Activated naive CD8-positive, alpha-beta T cell treated with anti-CD3 and anti-CD28 coated beads for 36 hours (primary cell): ENCODE measurements around the gene DCT. TPM values are rescaled to one million over a fixed set of nuclear protein-coding genes. Genes with fewer than 3 reads are reported as not detected.

Experiments used
- DNase-seq: peaks from one replicate; pipeline ENCODE4 v3.0.0; 2021
- H3K27ac Mint-ChIP-seq: one replicate; pipeline ENCODE4 v1.8.0; 2022; ENCODE audit warnings: mild to moderate bottlenecking, moderate library complexity, mixed read lengths
- H3K27me3 Mint-ChIP-seq: one replicate; pipeline ENCODE4 v1.8.0; 2022; ENCODE audit warnings: mild to moderate bottlenecking, mixed read lengths
- H3K36me3 Mint-ChIP-seq: one replicate; pipeline ENCODE4 v1.8.0; 2021; ENCODE audit warnings: mild to moderate bottlenecking, mixed read lengths
- H3K4me1 Mint-ChIP-seq: one replicate; pipeline ENCODE4 v1.8.0; 2021; ENCODE audit warnings: mixed read lengths
- H3K4me3 Mint-ChIP-seq: one replicate; pipeline ENCODE4 v1.8.0; 2022; ENCODE audit warnings: mild to moderate bottlenecking, moderate library complexity, mixed read lengths
- H3K9me3 Mint-ChIP-seq: one replicate; pipeline ENCODE4 v1.8.0; 2022; ENCODE audit warnings: mixed read lengths
- total RNA-seq, 2 experiments: library from RNA; stranded (reverse); gene quantifications; one replicate each; pipeline ENCODE4 v1.2.3, GENCODE V29; 2021

DCT gene
- total RNA-seq, 2 experiments from 2014 or later: 0.16 TPM; not detected in 1

- Mint-ChIP-seq H3K4me1 (peaks cover 30% of the 10 kb centered on the region), H3K27ac (peak overlapping the region; percentile 97), H3K27me3 (no peaks in the 10 kb centered on the region), H3K36me3 (peaks cover 37% of the 10 kb centered on the region), H3K4me3 (no peak overlapping the region), H3K9me3 (peaks cover 25% of the 10 kb centered on the region)
- no peak for DNase-seq
Measured at GRCh38 chr13:94419925-94420305, 59.6 kb downstream of the DCT start.

- peaks cover 25% of the 10 kb centered on the region for H3K9me3 Mint-ChIP-seq
- peak; percentile 36 for DNase-seq
- H3K36me3 Mint-ChIP-seq: peaks cover 37% of the 10 kb centered on the region
- H3K27ac Mint-ChIP-seq: peak overlapping the region; percentile 97
- no peaks in the 10 kb centered on the region for H3K27me3 Mint-ChIP-seq
- H3K4me3 Mint-ChIP-seq: peak overlapping the region; percentile 63
- H3K4me1 Mint-ChIP-seq: peaks cover 30% of the 10 kb centered on the region
Measured at GRCh38 chr13:94419304-94419924, 60.1 kb downstream of the DCT start.

GRCh38 chr13:94417294-94417693 is 62.2 kb downstream of the DCT start:
- Mint-ChIP-seq H3K36me3 (peaks cover 37% of the 10 kb centered on the region), H3K9me3 (peaks cover 25% of the 10 kb centered on the region), H3K4me1 (peaks cover 28% of the 10 kb centered on the region), H3K4me3 (no peak overlapping the region), H3K27me3 (no peaks in the 10 kb centered on the region), H3K27ac (peak overlapping the region; percentile 56)
- no peak for DNase-seq

GRCh38 chr13:94416454-94417080 is 62.9 kb downstream of the DCT start:
- no peaks in the 10 kb centered on the region for H3K27me3 Mint-ChIP-seq
- no peak overlapping the region for H3K4me3 Mint-ChIP-seq
- DNase-seq: no peak
- H3K36me3 Mint-ChIP-seq: peaks cover 36% of the 10 kb centered on the region
- peaks cover 24% of the 10 kb centered on the region for H3K9me3 Mint-ChIP-seq
- peaks cover 31% of the 10 kb centered on the region for H3K4me1 Mint-ChIP-seq
- H3K27ac Mint-ChIP-seq: no peak overlapping the region

- no peak for DNase-seq
- H3K4me1 Mint-ChIP-seq: peaks cover 30% of the 10 kb centered on the region
- no peaks in the 10 kb centered on the region for H3K27me3 Mint-ChIP-seq
- H3K36me3 Mint-ChIP-seq: peaks cover 30% of the 10 kb centered on the region
- no peak overlapping the region for H3K4me3 Mint-ChIP-seq
- peaks cover 17% of the 10 kb centered on the region for H3K9me3 Mint-ChIP-seq
- no peak overlapping the region for H3K27ac Mint-ChIP-seq
Measured at GRCh38 chr13:94415500-94416237, 63.8 kb downstream of the DCT start.

- Mint-ChIP-seq H3K27ac (no peak overlapping the region), H3K36me3 (peaks cover 24% of the 10 kb centered on the region), H3K4me1 (peaks cover 23% of the 10 kb centered on the region), H3K9me3 (peaks cover 11% of the 10 kb centered on the region), H3K4me3 (no peak overlapping the region), H3K27me3 (no peaks in the 10 kb centered on the region)
- no peak for DNase-seq
Measured at GRCh38 chr13:94414708-94415107, 64.8 kb downstream of the DCT start.

- no peak overlapping the region for H3K27ac Mint-ChIP-seq
- H3K36me3 Mint-ChIP-seq: peaks cover 20% of the 10 kb centered on the region
- H3K9me3 Mint-ChIP-seq: peaks cover 11% of the 10 kb centered on the region
- peaks cover under 1% of the 10 kb centered on the region for H3K27me3 Mint-ChIP-seq
- peaks cover 18% of the 10 kb centered on the region for H3K4me1 Mint-ChIP-seq
- DNase-seq: no peak
- no peak overlapping the region for H3K4me3 Mint-ChIP-seq
Measured at GRCh38 chr13:94414141-94414540, 65.3 kb downstream of the DCT start.

GRCh38 chr13:94413598-94413944 is 65.9 kb downstream of the DCT start:
- no peak for DNase-seq
- H3K9me3 Mint-ChIP-seq: peaks cover 15% of the 10 kb centered on the region
- peaks cover 20% of the 10 kb centered on the region for H3K36me3 Mint-ChIP-seq
- peaks cover 5% of the 10 kb centered on the region for H3K27me3 Mint-ChIP-seq
- H3K4me3 Mint-ChIP-seq: no peak overlapping the region
- H3K4me1 Mint-ChIP-seq: peaks cover 12% of the 10 kb centered on the region
- no peak overlapping the region for H3K27ac Mint-ChIP-seq

- H3K36me3 Mint-ChIP-seq: peaks cover 17% of the 10 kb centered on the region
- peaks cover 13% of the 10 kb centered on the region for H3K9me3 Mint-ChIP-seq
- H3K27me3 Mint-ChIP-seq: peaks cover 5% of the 10 kb centered on the region
- H3K27ac Mint-ChIP-seq: no peak overlapping the region
- peaks cover 8% of the 10 kb centered on the region for H3K4me1 Mint-ChIP-seq
- no peak overlapping the region for H3K4me3 Mint-ChIP-seq
- no peak for DNase-seq
Measured at GRCh38 chr13:94412870-94413597, 66.4 kb downstream of the DCT start.

GRCh38 chr13:94411747-94412146 is 67.7 kb downstream of the DCT start:
- Mint-ChIP-seq H3K27ac (no peak overlapping the region), H3K4me3 (no peak overlapping the region), H3K9me3 (peaks cover 6% of the 10 kb centered on the region), H3K27me3 (peaks cover 5% of the 10 kb centered on the region), H3K36me3 (peaks cover 7% of the 10 kb centered on the region), H3K4me1 (peaks cover 5% of the 10 kb centered on the region)
- no peak for DNase-seq

- Mint-ChIP-seq H3K36me3 (peaks cover 3% of the 10 kb centered on the region), H3K27ac (no peak overlapping the region), H3K4me3 (no peak overlapping the region), H3K9me3 (peaks cover 4% of the 10 kb centered on the region), H3K27me3 (peaks cover 5% of the 10 kb centered on the region), H3K4me1 (peaks cover 5% of the 10 kb centered on the region)
- DNase-seq: no peak
Measured at GRCh38 chr13:94408314-94409036, 71.0 kb downstream of the DCT start.

GRCh38 chr13:94400874-94401273 is 78.6 kb downstream of the DCT start:
- DNase-seq: no peak
- Mint-ChIP-seq H3K27ac (no peak overlapping the region), H3K27me3 (no peaks in the 10 kb centered on the region), H3K9me3 (peaks cover 1% of the 10 kb centered on the region), H3K4me1 (no peaks in the 10 kb centered on the region), H3K36me3 (no peaks in the 10 kb centered on the region), H3K4me3 (no peak overlapping the region)

- no peak overlapping the region for H3K4me3 Mint-ChIP-seq
- DNase-seq: no peak
- H3K36me3 Mint-ChIP-seq: no peaks in the 10 kb centered on the region
- no peak overlapping the region for H3K27ac Mint-ChIP-seq
- no peaks in the 10 kb centered on the region for H3K27me3 Mint-ChIP-seq
- no peaks in the 10 kb centered on the region for H3K4me1 Mint-ChIP-seq
- peaks cover 1% of the 10 kb centered on the region for H3K9me3 Mint-ChIP-seq
Measured at GRCh38 chr13:94399812-94400211, 79.7 kb downstream of the DCT start.

- no peak overlapping the region for H3K4me3 Mint-ChIP-seq
- peaks cover 1% of the 10 kb centered on the region for H3K9me3 Mint-ChIP-seq
- H3K36me3 Mint-ChIP-seq: no peaks in the 10 kb centered on the region
- no peak overlapping the region for H3K27ac Mint-ChIP-seq
- no peaks in the 10 kb centered on the region for H3K27me3 Mint-ChIP-seq
- DNase-seq: no peak
- H3K4me1 Mint-ChIP-seq: no peaks in the 10 kb centered on the region
Measured at GRCh38 chr13:94395860-94396259, 83.6 kb downstream of the DCT start.

GRCh38 chr13:94394723-94395122 is 84.8 kb downstream of the DCT start:
- no peaks in the 10 kb centered on the region for H3K4me1 Mint-ChIP-seq
- H3K27ac Mint-ChIP-seq: no peak overlapping the region
- H3K27me3 Mint-ChIP-seq: no peaks in the 10 kb centered on the region
- no peaks in the 10 kb centered on the region for H3K36me3 Mint-ChIP-seq
- no peak overlapping the region for H3K4me3 Mint-ChIP-seq
- no peak for DNase-seq
- H3K9me3 Mint-ChIP-seq: peaks cover 1% of the 10 kb centered on the region
